Neural progenitor cell (in vitro differentiated cells): Measurements from ENCODE around the gene ATP13A5. TPM values are rescaled to one million over a fixed set of nuclear protein-coding genes. Genes with fewer than 3 reads are reported as not detected.

Experiments used
- DNase-seq: peaks from one replicate; pipeline ENCODE4 v3.0.0-alpha.2; 2016; ENCODE audit warnings: low spot score
- H2AFZ ChIP-seq: fragments of 200-600 bp; sonication (generic); replicated peaks from 2 replicates; pipeline ENCODE4 v1.6.1; 2016; ENCODE audit warnings: antibody characterized with exemption
- H3F3A ChIP-seq: fragments of 200-600 bp; sonication (generic); 2 replicates; pipeline ENCODE4 v1.6.1; 2016; ENCODE audit warnings: antibody characterized with exemption, low read depth
- H3K27ac ChIP-seq: fragments of 200-600 bp; sonication (generic); 2 replicates; pipeline ENCODE4 v1.5.1; 2016; ENCODE audit warnings: mild to moderate bottlenecking
- H3K27me3 ChIP-seq: fragments of 200-600 bp; sonication (generic); 2 replicates; pipeline ENCODE4 v1.6.1; 2016; ENCODE audit warnings: mild to moderate bottlenecking, moderate library complexity
- H3K36me3 ChIP-seq: fragments of 200-600 bp; sonication (generic); 2 replicates; pipeline ENCODE4 v1.5.1; 2016
- H3K4me1 ChIP-seq: fragments of 200-600 bp; sonication (generic); 2 replicates; pipeline ENCODE4 v1.6.1; 2016; ENCODE audit warnings: mixed run types
- H3K4me2 ChIP-seq: fragments of 200-600 bp; sonication (generic); 2 replicates; pipeline ENCODE4 v1.6.1; 2016
- H3K4me3 ChIP-seq: fragments of 200-600 bp; sonication (generic); 2 replicates; pipeline ENCODE4 v1.5.1; 2016
- H3K79me2 ChIP-seq: fragments of 200-600 bp; sonication (generic); 2 replicates; pipeline ENCODE4 v1.6.1; 2016; ENCODE audit warnings: low read depth
- H3K9ac ChIP-seq: fragments of 200-600 bp; sonication (generic); 2 replicates; pipeline ENCODE4 v1.6.1; 2016
- H3K9me3 ChIP-seq: fragments of 200-600 bp; sonication (generic); 2 replicates; pipeline ENCODE4 v1.5.1; 2016; ENCODE audit warnings: low read depth
- H4K20me1 ChIP-seq: fragments of 200-600 bp; sonication (generic); 2 replicates; pipeline ENCODE4 v1.6.1; 2016; ENCODE audit warnings: low read depth
- H3K27ac Mint-ChIP-seq: 3 replicates; pipeline ENCODE4 v1.8.0; 2021; ENCODE audit warnings: mixed read lengths
- H3K27me3 Mint-ChIP-seq: 2 replicates; pipeline ENCODE4 v1.8.0; 2022; ENCODE audit warnings: low read depth, mild to moderate bottlenecking, inconsistent platforms, moderate library complexity, mixed read lengths; ENCODE audit not compliant: insufficient read depth
- H3K36me3 Mint-ChIP-seq: 3 replicates; pipeline ENCODE4 v1.8.0; 2021; ENCODE audit warnings: mixed read lengths
- H3K4me1 Mint-ChIP-seq: 3 replicates; pipeline ENCODE4 v1.8.0; 2021; ENCODE audit warnings: mixed read lengths
- H3K4me3 Mint-ChIP-seq: 3 replicates; pipeline ENCODE4 v1.8.0; 2021; ENCODE audit warnings: mild to moderate bottlenecking, moderate library complexity, mixed read lengths
- H3K9me3 Mint-ChIP-seq: 3 replicates; pipeline ENCODE4 v1.8.0; 2020; ENCODE audit warnings: mixed read lengths
- EZH2 ChIP-seq: fragments of 200-600 bp; sonication (generic); IDR thresholded peaks from 2 replicates; pipeline ENCODE4 v1.6.1; 2017; ENCODE audit warnings: antibody characterized with exemption, mild to moderate bottlenecking, moderate library complexity
- EZH2phosphoT487 ChIP-seq: fragments of 200-600 bp; sonication (generic); IDR thresholded peaks from 2 replicates; pipeline ENCODE4 v1.6.1; 2017; ENCODE audit warnings: antibody characterized with exemption
- total RNA-seq: library from RNA; depleted of rRNA; stranded (reverse); fragments of >200 nt; gene quantifications from 2 replicates; pipeline ENCODE4 v1.2.3, GENCODE V29; 2015; ENCODE audit warnings: low replicate concordance
- TF ChIP-seq, protein P1 (sequence below): fragments of 200-600 bp; sonication (generic); IDR thresholded peaks from 2 replicates; pipeline ENCODE4 v1.5.1; 2017; ENCODE audit warnings: antibody characterized with exemption, mild to moderate bottlenecking

ATP13A5 gene
- total RNA-seq, 1 donor from 2014 or later, result not detected

DNA sequence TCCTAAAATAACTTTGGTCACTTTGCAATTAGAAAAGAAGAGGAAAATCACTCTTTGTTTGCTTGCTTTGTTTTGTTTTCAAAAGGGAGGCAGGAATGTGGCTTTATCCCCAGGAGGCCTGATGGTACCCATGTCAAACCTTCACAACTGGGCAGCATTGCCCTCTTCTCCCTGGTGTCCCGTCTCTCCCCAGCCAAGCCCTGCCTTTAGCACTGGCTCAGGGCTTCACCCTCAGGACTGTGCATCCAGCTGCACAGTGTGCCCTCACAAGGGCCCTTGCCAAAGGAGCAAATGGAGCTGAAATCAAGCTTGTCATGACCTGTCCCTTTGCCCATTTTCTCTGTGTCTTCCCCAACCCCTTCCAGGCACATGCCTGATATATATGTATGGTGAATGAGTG is 29.1 kb upstream of the ATP13A5 start:
- H3F3A ChIP-seq, result no peaks in the 10 kb centered on the region
- no peaks in the 10 kb centered on the region for H3K27me3 Mint-ChIP-seq
- H3K27ac Mint-ChIP-seq, result no peak overlapping the region
- TF ChIP-seq, protein P1, sequence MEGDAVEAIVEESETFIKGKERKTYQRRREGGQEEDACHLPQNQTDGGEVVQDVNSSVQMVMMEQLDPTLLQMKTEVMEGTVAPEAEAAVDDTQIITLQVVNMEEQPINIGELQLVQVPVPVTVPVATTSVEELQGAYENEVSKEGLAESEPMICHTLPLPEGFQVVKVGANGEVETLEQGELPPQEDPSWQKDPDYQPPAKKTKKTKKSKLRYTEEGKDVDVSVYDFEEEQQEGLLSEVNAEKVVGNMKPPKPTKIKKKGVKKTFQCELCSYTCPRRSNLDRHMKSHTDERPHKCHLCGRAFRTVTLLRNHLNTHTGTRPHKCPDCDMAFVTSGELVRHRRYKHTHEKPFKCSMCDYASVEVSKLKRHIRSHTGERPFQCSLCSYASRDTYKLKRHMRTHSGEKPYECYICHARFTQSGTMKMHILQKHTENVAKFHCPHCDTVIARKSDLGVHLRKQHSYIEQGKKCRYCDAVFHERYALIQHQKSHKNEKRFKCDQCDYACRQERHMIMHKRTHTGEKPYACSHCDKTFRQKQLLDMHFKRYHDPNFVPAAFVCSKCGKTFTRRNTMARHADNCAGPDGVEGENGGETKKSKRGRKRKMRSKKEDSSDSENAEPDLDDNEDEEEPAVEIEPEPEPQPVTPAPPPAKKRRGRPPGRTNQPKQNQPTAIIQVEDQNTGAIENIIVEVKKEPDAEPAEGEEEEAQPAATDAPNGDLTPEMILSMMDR, result no peak
- TF ChIP-seq EZH2 (no peak), EZH2phosphoT487 (no peak)
- H3K36me3 Mint-ChIP-seq, result no peaks in the 10 kb centered on the region
- peak; percentile 35 for DNase-seq
- H3K4me3 ChIP-seq, result no peak overlapping the region
- H2AFZ ChIP-seq, result peak overlapping the region; percentile 75
- H3K4me3 Mint-ChIP-seq, result no peak overlapping the region
- peak overlapping the region; percentile 58 for H3K4me2 ChIP-seq
- no peaks in the 10 kb centered on the region for H3K27me3 ChIP-seq
- H3K27ac ChIP-seq, result no peak overlapping the region
- H3K4me1 ChIP-seq, result peaks cover 25% of the 10 kb centered on the region
- H3K9me3 Mint-ChIP-seq, result peaks cover 5% of the 10 kb centered on the region
- no peaks in the 10 kb centered on the region for H3K36me3 ChIP-seq
- no peak overlapping the region for H3K9ac ChIP-seq
- peaks cover 9% of the 10 kb centered on the region for H3K4me1 Mint-ChIP-seq
- H3K9me3 ChIP-seq, result no peaks in the 10 kb centered on the region
- no peaks in the 10 kb centered on the region for H4K20me1 ChIP-seq
- H3K79me2 ChIP-seq, result no peaks in the 10 kb centered on the region

DNA sequence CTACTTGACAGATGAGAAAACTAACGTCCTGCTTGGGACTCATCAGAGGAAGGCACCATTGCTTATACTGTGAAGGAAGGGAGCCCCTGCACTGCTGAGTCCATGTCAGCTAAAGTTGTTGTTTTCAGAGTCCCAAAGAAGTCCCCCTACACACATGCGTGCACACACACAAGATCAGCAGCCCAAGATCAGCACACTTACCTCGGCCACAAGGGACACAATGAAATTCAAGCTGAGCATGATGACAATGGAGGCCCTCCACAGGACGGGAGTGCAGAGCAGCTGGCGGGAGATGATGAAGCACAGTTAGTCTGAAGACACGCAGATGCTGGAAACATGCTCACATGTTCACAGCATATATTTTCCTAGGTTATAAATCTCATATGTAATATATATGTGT is 28.6 kb upstream of the ATP13A5 start:
- Histone ChIP-seq H3K4me2 (peak overlapping the region; percentile 58), H3F3A (no peaks in the 10 kb centered on the region), H3K27ac (no peak overlapping the region), H3K27me3 (no peaks in the 10 kb centered on the region), H4K20me1 (no peaks in the 10 kb centered on the region), H2AFZ (no peak overlapping the region), H3K4me1 (peaks cover 25% of the 10 kb centered on the region), H3K4me3 (no peak overlapping the region), H3K9ac (no peak overlapping the region), H3K36me3 (no peaks in the 10 kb centered on the region), H3K79me2 (no peaks in the 10 kb centered on the region), H3K9me3 (no peaks in the 10 kb centered on the region)
- Mint-ChIP-seq H3K4me3 (no peak overlapping the region), H3K27me3 (no peaks in the 10 kb centered on the region), H3K36me3 (no peaks in the 10 kb centered on the region), H3K27ac (no peak overlapping the region), H3K4me1 (peaks cover 9% of the 10 kb centered on the region), H3K9me3 (peaks cover under 1% of the 10 kb centered on the region)
- peak; percentile 60 for DNase-seq
- TF ChIP-seq, protein P1, result no peak
- TF ChIP-seq EZH2phosphoT487, result no peak
- TF ChIP-seq EZH2, result no peak

DNA sequence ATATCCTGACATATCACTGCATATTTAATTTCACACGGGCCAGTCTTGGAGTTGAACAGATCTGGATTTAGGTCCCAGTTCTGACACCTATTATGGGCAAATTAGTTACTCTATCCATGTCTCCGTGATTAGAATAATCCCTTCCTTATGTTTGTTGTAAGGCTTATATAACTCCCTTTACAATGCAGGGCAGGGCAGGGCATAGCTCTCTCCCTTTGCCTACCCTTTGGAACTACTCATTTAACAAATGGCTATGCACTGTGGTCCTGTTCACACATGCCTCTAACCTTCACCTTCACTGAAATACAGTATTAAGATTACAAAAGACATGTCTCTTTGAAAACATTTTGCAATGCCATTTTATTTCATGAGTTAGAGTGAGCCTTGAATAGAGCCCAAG is 24.8 kb upstream of the ATP13A5 start:
- Histone ChIP-seq H3K79me2 (no peaks in the 10 kb centered on the region), H3K27me3 (no peaks in the 10 kb centered on the region), H3K9me3 (no peaks in the 10 kb centered on the region), H3K27ac (no peak overlapping the region), H2AFZ (no peak overlapping the region), H3K36me3 (no peaks in the 10 kb centered on the region), H3K4me2 (no peak overlapping the region), H3K4me1 (peaks cover 23% of the 10 kb centered on the region), H4K20me1 (no peaks in the 10 kb centered on the region), H3K4me3 (no peak overlapping the region), H3F3A (no peaks in the 10 kb centered on the region), H3K9ac (no peak overlapping the region)
- no peak overlapping the region for H3K27ac Mint-ChIP-seq
- no peaks in the 10 kb centered on the region for H3K9me3 Mint-ChIP-seq
- peaks cover 9% of the 10 kb centered on the region for H3K4me1 Mint-ChIP-seq
- no peak for DNase-seq
- TF ChIP-seq EZH2phosphoT487 (no peak), EZH2 (no peak)
- TF ChIP-seq, protein P1, result no peak
- no peaks in the 10 kb centered on the region for H3K36me3 Mint-ChIP-seq
- no peaks in the 10 kb centered on the region for H3K27me3 Mint-ChIP-seq
- H3K4me3 Mint-ChIP-seq, result no peak overlapping the region
